ENCODE data around the gene CYP26B1.

- TF ChIP-seq CTCF (IDR thresholded peaks at IDR 0.05; ENCODE audit: low read length) (no peak), EZH2phosphoT487 (IDR thresholded peaks at IDR 0.05; ENCODE audit: low read length) (no peak)
These were observed 38.4 kb downstream of the CYP26B1 start for GRCh38 chr2:72109291-72109690.

Measured in MM.1S (cell line).